Type B pancreatic cell (in vitro differentiated cells): ENCODE measurements around the gene SYNRG. TPM values are rescaled to one million over a fixed set of nuclear protein-coding genes. Genes with fewer than 3 reads are reported as not detected.

Experiments used
- DNase-seq: peaks from one replicate; pipeline ENCODE4 v3.0.0; 2021; ENCODE audit warnings: mixed read lengths; ENCODE audit not compliant: unreplicated experiment; ENCODE audit errors: extremely low spot score
- H3K27ac Mint-ChIP-seq: 2 replicates; pipeline ENCODE4 v1.8.0; 2021; ENCODE audit warnings: mild to moderate bottlenecking, mixed read lengths
- H3K27me3 Mint-ChIP-seq: 2 replicates; pipeline ENCODE4 v1.8.0; 2021; ENCODE audit warnings: mixed read lengths
- H3K36me3 Mint-ChIP-seq: 2 replicates; pipeline ENCODE4 v1.8.0; 2021; ENCODE audit warnings: mixed read lengths
- H3K4me1 Mint-ChIP-seq: one replicate; pipeline ENCODE4 v1.8.0; 2021; ENCODE audit warnings: mixed read lengths; ENCODE audit not compliant: unreplicated experiment
- H3K4me3 Mint-ChIP-seq: 2 replicates; pipeline ENCODE4 v1.8.0; 2021; ENCODE audit warnings: mild to moderate bottlenecking, mixed read lengths
- H3K9me3 Mint-ChIP-seq: 2 replicates; pipeline ENCODE4 v1.8.0; 2021; ENCODE audit warnings: mixed read lengths
- total RNA-seq: library from RNA; stranded (reverse); gene quantifications from 2 replicates; pipeline ENCODE4 v1.2.1, GENCODE V29; 2021; ENCODE audit warnings: low replicate concordance
- TF ChIP-seq, protein P1 (sequence below): fragments of 200-600 bp; sonication (generic); conservative IDR thresholded peaks from 2 replicates; pipeline ENCODE4 v1.5.0; 2021; ENCODE audit warnings: antibody characterized with exemption, mild to moderate bottlenecking

The SYNRG gene
- total RNA-seq, 1 donor from 2014 or later, result 45.0 TPM

DNA sequence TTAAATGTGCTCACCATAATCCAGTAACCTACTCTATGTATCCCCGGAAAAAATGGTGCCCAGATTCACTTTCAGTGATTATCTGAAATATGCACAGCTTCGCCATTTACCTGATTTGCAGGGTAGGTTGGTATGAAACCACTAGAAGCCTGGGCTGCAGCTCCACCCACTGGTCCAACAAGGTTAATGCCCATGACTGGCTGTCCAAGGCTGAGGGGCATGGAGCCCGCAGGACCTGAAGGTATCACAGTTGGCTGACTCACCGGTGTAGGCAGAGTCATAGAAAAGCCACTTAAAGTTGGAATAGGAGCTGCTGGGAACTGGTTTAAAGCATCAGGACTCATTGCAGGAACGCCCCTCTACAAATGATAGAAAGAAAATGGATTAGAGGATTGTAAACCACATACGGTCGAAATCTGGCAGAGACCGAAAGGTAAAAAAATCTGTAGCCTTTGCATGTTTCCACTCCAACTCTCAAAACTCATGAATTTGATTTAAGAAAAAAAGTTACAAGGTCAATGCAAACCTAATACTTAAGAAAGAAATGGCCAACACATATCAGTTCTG lies 38.6 kb downstream of the SYNRG start:
- H3K27me3 Mint-ChIP-seq, result no peaks in the 10 kb centered on the region
- H3K27ac Mint-ChIP-seq, result no peak overlapping the region
- H3K4me3 Mint-ChIP-seq, result no peak overlapping the region
- peaks cover 42% of the 10 kb centered on the region for H3K36me3 Mint-ChIP-seq
- DNase-seq, result no peak
- peaks cover 7% of the 10 kb centered on the region for H3K9me3 Mint-ChIP-seq
- no peaks in the 10 kb centered on the region for H3K4me1 Mint-ChIP-seq
- TF ChIP-seq, protein P1, sequence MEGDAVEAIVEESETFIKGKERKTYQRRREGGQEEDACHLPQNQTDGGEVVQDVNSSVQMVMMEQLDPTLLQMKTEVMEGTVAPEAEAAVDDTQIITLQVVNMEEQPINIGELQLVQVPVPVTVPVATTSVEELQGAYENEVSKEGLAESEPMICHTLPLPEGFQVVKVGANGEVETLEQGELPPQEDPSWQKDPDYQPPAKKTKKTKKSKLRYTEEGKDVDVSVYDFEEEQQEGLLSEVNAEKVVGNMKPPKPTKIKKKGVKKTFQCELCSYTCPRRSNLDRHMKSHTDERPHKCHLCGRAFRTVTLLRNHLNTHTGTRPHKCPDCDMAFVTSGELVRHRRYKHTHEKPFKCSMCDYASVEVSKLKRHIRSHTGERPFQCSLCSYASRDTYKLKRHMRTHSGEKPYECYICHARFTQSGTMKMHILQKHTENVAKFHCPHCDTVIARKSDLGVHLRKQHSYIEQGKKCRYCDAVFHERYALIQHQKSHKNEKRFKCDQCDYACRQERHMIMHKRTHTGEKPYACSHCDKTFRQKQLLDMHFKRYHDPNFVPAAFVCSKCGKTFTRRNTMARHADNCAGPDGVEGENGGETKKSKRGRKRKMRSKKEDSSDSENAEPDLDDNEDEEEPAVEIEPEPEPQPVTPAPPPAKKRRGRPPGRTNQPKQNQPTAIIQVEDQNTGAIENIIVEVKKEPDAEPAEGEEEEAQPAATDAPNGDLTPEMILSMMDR, result peak; percentile 68

DNA sequence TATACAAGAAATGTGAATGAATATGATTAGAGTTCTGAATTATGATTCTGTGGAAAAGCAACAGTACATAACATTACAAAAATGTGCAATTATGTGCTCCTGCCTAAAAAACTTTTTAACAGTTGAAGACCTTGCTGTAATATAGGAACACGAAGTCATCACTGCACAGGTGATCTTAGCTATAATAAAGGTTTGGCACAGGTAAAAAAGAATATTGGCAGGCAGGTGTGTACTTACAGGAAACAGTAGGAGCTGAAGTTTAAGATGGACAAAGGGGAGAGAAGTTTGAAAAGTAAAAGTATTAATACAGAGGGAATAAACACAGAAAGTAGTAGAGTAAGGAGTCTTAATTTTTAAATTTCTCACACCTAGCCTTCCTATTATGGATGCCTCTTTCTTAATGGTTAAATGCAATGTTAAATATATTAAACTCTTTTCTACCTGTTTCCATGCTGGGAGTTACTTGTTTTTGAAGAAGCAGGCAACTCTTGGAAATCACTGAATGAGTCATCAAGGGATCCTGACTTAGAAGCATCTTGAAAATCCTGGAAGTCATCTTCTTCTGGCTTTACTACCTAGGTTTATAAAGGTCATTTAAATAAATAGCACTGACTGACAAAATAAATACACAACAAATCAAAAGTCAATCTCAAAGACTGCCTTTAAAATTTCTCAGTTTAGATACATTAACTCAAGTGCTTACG lies 40.7 kb downstream of the SYNRG start:
- DNase-seq, result no peak
- TF ChIP-seq, protein P1, result no peak
- H3K36me3 Mint-ChIP-seq, result peaks cover 39% of the 10 kb centered on the region
- H3K27ac Mint-ChIP-seq, result no peak overlapping the region
- H3K4me3 Mint-ChIP-seq, result no peak overlapping the region
- H3K4me1 Mint-ChIP-seq, result no peaks in the 10 kb centered on the region
- no peaks in the 10 kb centered on the region for H3K9me3 Mint-ChIP-seq
- no peaks in the 10 kb centered on the region for H3K27me3 Mint-ChIP-seq

- no peaks in the 10 kb centered on the region for H3K9me3 Mint-ChIP-seq
- H3K36me3 Mint-ChIP-seq, result peaks cover 32% of the 10 kb centered on the region
- no peak overlapping the region for H3K4me3 Mint-ChIP-seq
- no peaks in the 10 kb centered on the region for H3K4me1 Mint-ChIP-seq
- DNase-seq, result no peak
- H3K27ac Mint-ChIP-seq, result no peak overlapping the region
- no peaks in the 10 kb centered on the region for H3K27me3 Mint-ChIP-seq
- TF ChIP-seq, protein P1, result no peak
These were observed 41.7 kb downstream of the SYNRG start for GRCh38 chr17:37567538-37567937.

DNA sequence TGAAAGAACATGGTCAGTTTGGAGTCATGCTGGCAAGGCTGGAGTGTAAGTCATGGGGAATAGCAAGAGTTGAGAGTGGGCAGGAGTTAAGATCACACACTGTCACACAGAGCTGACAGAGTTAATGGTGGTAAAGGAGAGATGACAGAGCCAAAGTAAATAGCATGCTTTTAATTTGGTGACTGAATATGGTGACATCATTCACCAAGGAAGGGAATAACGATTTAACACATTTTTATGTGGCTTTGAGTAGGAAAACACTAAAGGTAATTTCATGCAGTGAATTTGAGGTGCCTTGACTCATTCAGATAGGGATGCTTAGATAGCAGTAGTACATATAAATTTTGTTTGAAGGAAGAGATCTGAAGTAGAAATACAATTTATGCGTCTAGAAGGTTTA lies 42.1 kb downstream of the SYNRG start:
- H3K27me3 Mint-ChIP-seq, result no peaks in the 10 kb centered on the region
- TF ChIP-seq, protein P1, result no peak
- no peaks in the 10 kb centered on the region for H3K9me3 Mint-ChIP-seq
- no peaks in the 10 kb centered on the region for H3K4me1 Mint-ChIP-seq
- no peak for DNase-seq
- H3K36me3 Mint-ChIP-seq, result peaks cover 35% of the 10 kb centered on the region
- H3K27ac Mint-ChIP-seq, result no peak overlapping the region
- no peak overlapping the region for H3K4me3 Mint-ChIP-seq

DNA sequence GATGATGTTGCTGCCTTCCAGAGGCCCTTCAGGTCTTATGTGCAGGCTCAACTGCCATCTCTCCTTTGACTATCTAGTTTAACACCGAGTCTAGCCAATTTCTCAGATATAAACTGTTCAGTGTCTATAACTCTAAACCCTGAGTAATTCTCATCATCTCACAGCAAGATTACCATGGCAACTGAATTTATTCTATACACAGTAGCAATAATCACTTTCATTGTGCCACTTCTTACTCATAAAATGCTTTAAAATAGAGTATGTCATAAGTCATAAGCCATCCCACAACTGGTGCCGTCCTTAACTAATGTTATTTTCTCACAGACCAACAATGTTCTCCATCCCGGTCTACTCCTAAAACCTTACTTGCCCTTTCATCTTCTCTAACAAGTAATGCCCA lies 45.0 kb downstream of the SYNRG start:
- Mint-ChIP-seq H3K27me3 (no peaks in the 10 kb centered on the region), H3K36me3 (peaks cover 37% of the 10 kb centered on the region), H3K27ac (no peak overlapping the region), H3K4me1 (no peaks in the 10 kb centered on the region), H3K4me3 (no peak overlapping the region), H3K9me3 (no peaks in the 10 kb centered on the region)
- DNase-seq, result no peak
- TF ChIP-seq, protein P1, result no peak
